Astrocyte (in vitro differentiated cells and primary cell): ENCODE data around the gene C1orf232. TPM values are rescaled to one million over a fixed set of nuclear protein-coding genes. Genes with fewer than 3 reads are reported as not detected.

Experiments
- DNase-seq: peaks from one replicate; pipeline ENCODE4 v3.0.0-alpha.2; 2010; ENCODE audit warnings: low read depth
- FAIRE-seq: peaks from 2 replicates; lab custom pipeline; 2011; peaks lifted over from hg19 to GRCh38; lab: Jason Lieb, UNC
- H2AFZ ChIP-seq: 2 replicates; pipeline ENCODE4 v1.6.0; 2012; ENCODE audit warnings: low read depth, low read length, inconsistent platforms
- H3K27ac ChIP-seq: 2 replicates; pipeline ENCODE4 v1.5.1; 2011; ENCODE audit warnings: low read depth, low read length, inconsistent platforms
- H3K27me3 ChIP-seq: 2 replicates; pipeline ENCODE4 v1.6.0; 2011; ENCODE audit warnings: low read length, inconsistent platforms; ENCODE audit not compliant: insufficient read depth
- H3K36me3 ChIP-seq: 2 replicates; pipeline ENCODE4 v1.5.1; 2011; ENCODE audit warnings: low read length, inconsistent platforms; ENCODE audit not compliant: insufficient read depth
- H3K4me1 ChIP-seq: 2 replicates; pipeline ENCODE4 v1.5.1; 2011; ENCODE audit warnings: low read length, inconsistent platforms; ENCODE audit not compliant: insufficient read depth
- H3K4me2 ChIP-seq: 2 replicates; pipeline ENCODE4 v1.6.0; 2012; ENCODE audit warnings: low read length, inconsistent platforms
- H3K4me3 ChIP-seq: 2 replicates; pipeline ENCODE4 v1.5.1; 2011; ENCODE audit warnings: low read depth, mild to moderate bottlenecking, low read length, inconsistent platforms; ENCODE audit not compliant: insufficient read depth
- H3K79me2 ChIP-seq: 2 replicates; pipeline ENCODE4 v1.6.0; 2012; ENCODE audit warnings: mild to moderate bottlenecking, low read length, inconsistent platforms; ENCODE audit not compliant: insufficient read depth
- H3K9ac ChIP-seq: 2 replicates; pipeline ENCODE4 v1.6.0; 2012; ENCODE audit warnings: mild to moderate bottlenecking, low read length, inconsistent platforms
- H3K9me3 ChIP-seq: 2 replicates; pipeline ENCODE4 v1.5.1; 2012; ENCODE audit warnings: low read depth, mild to moderate bottlenecking, low read length, inconsistent platforms; ENCODE audit not compliant: insufficient read depth
- H4K20me1 ChIP-seq: 2 replicates; pipeline ENCODE4 v1.6.0; 2012; ENCODE audit warnings: low read length, inconsistent platforms; ENCODE audit not compliant: insufficient read depth
- H3K27ac Mint-ChIP-seq: one replicate; pipeline ENCODE4 v1.8.0; 2021; ENCODE audit warnings: mild to moderate bottlenecking, mixed read lengths; ENCODE audit not compliant: unreplicated experiment
- H3K27me3 Mint-ChIP-seq: one replicate; pipeline ENCODE4 v1.8.0; 2021; ENCODE audit warnings: low read depth, mixed read lengths; ENCODE audit not compliant: unreplicated experiment
- H3K36me3 Mint-ChIP-seq: one replicate; pipeline ENCODE4 v1.8.0; 2021; ENCODE audit warnings: low read depth, mixed read lengths; ENCODE audit not compliant: unreplicated experiment
- H3K4me1 Mint-ChIP-seq: one replicate; pipeline ENCODE4 v1.8.0; 2021; ENCODE audit warnings: low read depth, mixed read lengths; ENCODE audit not compliant: unreplicated experiment
- H3K4me3 Mint-ChIP-seq: one replicate; pipeline ENCODE4 v1.8.0; 2021; ENCODE audit warnings: mild to moderate bottlenecking, moderate library complexity, mixed read lengths; ENCODE audit not compliant: unreplicated experiment
- H3K9me3 Mint-ChIP-seq: one replicate; pipeline ENCODE4 v1.8.0; 2021; ENCODE audit warnings: mild to moderate bottlenecking, mixed read lengths; ENCODE audit not compliant: unreplicated experiment
- CTCF ChIP-seq: IDR thresholded peaks from 2 replicates; pipeline ENCODE4 v1.5.1; 2011; ENCODE audit warnings: low read depth, mild to moderate bottlenecking, inconsistent platforms, low read length, moderate library complexity; ENCODE audit not compliant: insufficient read depth
- EZH2 ChIP-seq: IDR thresholded peaks from 2 replicates; pipeline ENCODE4 v1.6.1; 2012; ENCODE audit warnings: mild to moderate bottlenecking, low read length, inconsistent platforms; ENCODE audit not compliant: insufficient read depth
- total RNA-seq: library from RNA; stranded (reverse); gene quantifications from 2 replicates; pipeline ENCODE4 v1.2.1, GENCODE V29; 2021

Gene C1orf232
- total RNA-seq, 1 donor from 2014 or later = not detected

- TF ChIP-seq CTCF (no peak), EZH2 (no peak)
- Histone ChIP-seq H3K79me2 (no peaks in the 10 kb centered on the region), H3K4me1 (peaks cover 9% of the 10 kb centered on the region), H3K36me3 (peaks cover 4% of the 10 kb centered on the region), H2AFZ (no peak overlapping the region), H3K4me3 (no peak overlapping the region), H3K9me3 (no peaks in the 10 kb centered on the region), H3K4me2 (no peak overlapping the region), H3K27ac (no peak overlapping the region), H3K9ac (no peak overlapping the region), H4K20me1 (no peaks in the 10 kb centered on the region), H3K27me3 (no peaks in the 10 kb centered on the region)
- H3K36me3 Mint-ChIP-seq = peaks cover 3% of the 10 kb centered on the region
- peaks cover 15% of the 10 kb centered on the region for H3K4me1 Mint-ChIP-seq
- no peaks in the 10 kb centered on the region for H3K9me3 Mint-ChIP-seq
- no peak for FAIRE-seq
- H3K4me3 Mint-ChIP-seq = no peak overlapping the region
- no peak overlapping the region for H3K27ac Mint-ChIP-seq
- DNase-seq = no peak
- H3K27me3 Mint-ChIP-seq = no peaks in the 10 kb centered on the region
These were observed 42.8 kb downstream of the C1orf232 start for GRCh38 chr1:26125946-26126320.

GRCh38 chr1:26125382-26125781 lies 43.4 kb downstream of the C1orf232 start:
- Histone ChIP-seq H3K4me2 (no peak overlapping the region), H3K4me3 (no peak overlapping the region), H3K27me3 (no peaks in the 10 kb centered on the region), H3K27ac (no peak overlapping the region), H2AFZ (no peak overlapping the region), H3K79me2 (no peaks in the 10 kb centered on the region), H4K20me1 (no peaks in the 10 kb centered on the region), H3K4me1 (peaks cover 9% of the 10 kb centered on the region), H3K9ac (no peak overlapping the region), H3K9me3 (no peaks in the 10 kb centered on the region), H3K36me3 (peaks cover 4% of the 10 kb centered on the region)
- DNase-seq = no peak
- Mint-ChIP-seq H3K4me1 (peaks cover 15% of the 10 kb centered on the region), H3K27ac (no peak overlapping the region), H3K9me3 (no peaks in the 10 kb centered on the region), H3K4me3 (no peak overlapping the region), H3K36me3 (peaks cover 3% of the 10 kb centered on the region), H3K27me3 (no peaks in the 10 kb centered on the region)
- no peak for FAIRE-seq
- TF ChIP-seq CTCF (no peak), EZH2 (no peak)

DNA sequence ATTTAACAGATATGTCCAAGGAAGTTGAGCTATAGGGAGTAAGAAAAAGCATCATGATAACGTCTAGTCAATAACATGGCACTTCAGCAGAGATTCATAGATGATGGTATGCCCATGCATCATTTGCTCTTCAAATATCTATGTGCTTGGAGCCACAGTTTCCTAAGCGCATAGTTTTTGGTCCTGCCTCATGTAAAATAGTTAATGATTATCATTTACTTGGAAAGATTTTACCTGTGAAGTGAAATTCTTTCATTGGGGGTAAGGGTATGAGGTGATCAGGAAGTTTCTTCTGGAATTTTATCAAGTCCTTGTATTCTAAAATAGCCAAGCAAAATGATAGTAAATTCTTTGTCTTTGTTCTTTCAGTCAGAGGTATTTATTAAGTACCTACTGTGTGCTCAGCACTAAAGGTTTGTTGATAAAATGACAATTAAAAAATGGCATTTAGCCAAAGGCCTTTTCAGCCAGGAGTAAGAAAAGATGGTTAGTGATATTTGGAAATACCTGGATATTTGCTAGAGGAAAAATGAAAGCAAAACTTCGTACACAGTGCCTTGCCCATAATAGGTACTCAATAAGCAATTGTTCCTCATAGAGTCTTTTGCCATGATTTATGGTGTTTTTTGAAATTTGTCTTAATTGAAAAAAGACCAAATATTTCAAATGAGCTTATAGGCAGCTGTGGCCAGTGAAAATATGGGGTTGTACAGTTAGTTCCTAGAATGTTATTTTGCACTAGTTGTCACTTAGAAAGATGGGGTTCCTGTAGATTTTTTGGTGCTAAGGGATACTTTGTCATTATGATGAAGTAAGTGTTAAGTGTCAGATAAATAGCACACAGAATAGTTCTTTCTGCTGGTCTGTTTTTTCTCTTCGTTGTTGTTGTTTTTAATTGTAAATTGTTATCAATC lies 44.1 kb downstream of the C1orf232 start:
- H3K9me3 ChIP-seq = no peaks in the 10 kb centered on the region
- no peaks in the 10 kb centered on the region for H4K20me1 ChIP-seq
- TF ChIP-seq EZH2 (no peak), CTCF (no peak)
- H3K27ac Mint-ChIP-seq = no peak overlapping the region
- peaks cover 4% of the 10 kb centered on the region for H3K36me3 ChIP-seq
- peaks cover 3% of the 10 kb centered on the region for H3K36me3 Mint-ChIP-seq
- H3K27ac ChIP-seq = no peak overlapping the region
- FAIRE-seq = no peak
- no peaks in the 10 kb centered on the region for H3K27me3 ChIP-seq
- no peak overlapping the region for H3K4me3 Mint-ChIP-seq
- no peak overlapping the region for H3K4me2 ChIP-seq
- peaks cover 15% of the 10 kb centered on the region for H3K4me1 Mint-ChIP-seq
- H3K4me1 ChIP-seq = peaks cover 9% of the 10 kb centered on the region
- no peak overlapping the region for H2AFZ ChIP-seq
- H3K9me3 Mint-ChIP-seq = no peaks in the 10 kb centered on the region
- H3K4me3 ChIP-seq = no peak overlapping the region
- DNase-seq = no peak
- H3K27me3 Mint-ChIP-seq = no peaks in the 10 kb centered on the region
- no peak overlapping the region for H3K9ac ChIP-seq
- no peaks in the 10 kb centered on the region for H3K79me2 ChIP-seq
